ENCODE data around the gene AQP12B. TPM values are rescaled to one million over a fixed set of nuclear protein-coding genes. Genes with fewer than 3 reads are reported as not detected.

AQP12B gene
- total and polyA plus RNA-seq, 2 of the 8 experiments (the other 6 are each of a cell fraction or from before 2014, with no cell fraction given): not detected

DNA sequence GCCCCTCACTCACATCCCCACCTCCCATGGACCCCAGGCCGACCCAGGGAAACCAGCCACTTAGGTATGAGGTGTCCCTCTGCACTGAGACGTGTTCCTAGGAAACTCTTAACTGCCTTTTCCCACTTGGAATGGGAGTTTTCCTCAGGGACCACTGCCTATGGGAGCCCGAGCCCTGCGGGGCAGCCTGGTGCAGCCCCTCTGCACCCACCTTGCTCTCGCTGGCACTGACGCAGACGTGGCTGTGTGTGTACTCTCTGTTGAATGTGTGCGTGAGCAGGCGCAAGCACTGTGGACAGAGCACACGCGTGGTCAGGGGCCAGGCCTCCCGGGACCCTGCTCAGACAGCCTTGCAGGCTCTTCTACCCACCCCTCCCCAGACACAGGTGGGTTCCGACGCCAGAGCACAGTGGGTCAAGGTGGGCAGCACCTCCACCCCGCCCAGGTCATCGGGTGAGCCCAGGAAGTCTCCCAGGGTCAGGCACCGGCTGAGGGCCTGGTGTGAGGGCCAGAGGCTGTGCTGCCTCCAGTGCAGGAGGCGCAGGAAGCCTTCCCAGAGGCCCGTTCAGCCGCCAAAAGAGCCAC is 39.0 kb upstream of the AQP12B start:
- H3K14ac ChIP-seq (ENCODE audit: insufficient read length): no peak overlapping the region
- no peak for DNase-seq (ENCODE audit: low read depth in 1 of 2, low spot score in 2 of 2)
- no peak overlapping the region for H3K56ac ChIP-seq (replicated peaks; ENCODE audit: insufficient read length, low read depth, low read length)
- no peak overlapping the region for H2BK120ac ChIP-seq (replicated peaks; ENCODE audit: low read depth, low read length)
- no peak overlapping the region for H2BK12ac ChIP-seq (ENCODE audit: low read depth, low read length)
- no peak overlapping the region for H3K4ac ChIP-seq (replicated peaks; ENCODE audit: insufficient read length, low read depth, low read length)
- H2AK5ac ChIP-seq (ENCODE audit: low read depth, low read length): no peak overlapping the region
- no peaks in the 10 kb centered on the region for H3K79me2 ChIP-seq (ENCODE audit: control insufficient read depth in 1 of 2, insufficient read depth in 2 of 2, low read length in 2 of 2)
- no peak overlapping the region for H4K8ac ChIP-seq (ENCODE audit: extremely low read depth, insufficient read depth, low read length)
- H3K4me1 ChIP-seq (replicated peaks in 1 of 4; ENCODE audit: control insufficient read depth in 3 of 4, insufficient read depth in 4 of 4, low read length in 3 of 4): no peaks in the 10 kb centered on the region
- no peak overlapping the region for H4K5ac ChIP-seq (ENCODE audit: insufficient read length, low read depth, low read length)
- WGBS, 2 experiments (ENCODE audit: extremely low coverage in 1 of 2, insufficient coverage in 1 of 2, insufficient read length in 1 of 2, insufficient replicate concordance in 2 of 2, low coverage in 1 of 2, low lambda C conversion rate in 2 of 2, missing lambda C conversion rate in 1 of 2): 90% methylated on average over 20 of the region's 20 CpGs; no CpG with 5 or more reads in 1 of the 2 experiments
- peaks cover 10 to 17% of the 10 kb centered on the region in 2 experiments for H4K20me1 ChIP-seq (replicated peaks in 1 of 2; ENCODE audit: control insufficient read depth in 1 of 2, insufficient read depth in 2 of 2, low read length in 2 of 2)
- H3K36me3 ChIP-seq (ENCODE audit: control insufficient read depth in 2 of 4, insufficient read depth in 4 of 4, low read length in 3 of 4): peaks cover 27 to 94% (median 70%) of the 10 kb centered on the region in 4 experiments
- H2BK20ac ChIP-seq (ENCODE audit: low read length): no peak overlapping the region
- CTCF ChIA-PET (ENCODE audit: partially characterized antibody): interaction anchor here (1.1 to 1.2 kb wide), 2 partner anchors 14 to 25 kb away, joined by 3 read pairs; no protein-coding TSS in a partner anchor
- H2BK15ac ChIP-seq (ENCODE audit: low read length): no peak overlapping the region
- no peak overlapping the region for H3K27ac ChIP-seq (ENCODE audit: low read depth, low read length)
- H3K9ac ChIP-seq (replicated peaks in 1 of 4; ENCODE audit: extremely low read depth in 1 of 4, low read depth in 3 of 4, low read length in 3 of 4): no peak overlapping the region
- no peak overlapping the region for H3K4me3 ChIP-seq (ENCODE audit: extremely low read depth in 1 of 4, insufficient read depth in 2 of 4, low read depth in 3 of 4, low read length in 4 of 4)
- no peak overlapping the region for H3K23ac ChIP-seq (ENCODE audit: insufficient read length)
- H3K27me3 ChIP-seq (replicated peaks in 1 of 4; ENCODE audit: control insufficient read depth in 3 of 4, extremely low read depth in 1 of 4, insufficient read depth in 3 of 4, low read length in 3 of 4): no peaks in the 10 kb centered on the region
- H3K18ac ChIP-seq (ENCODE audit: extremely low read depth, low read length): no peak overlapping the region
- H3K79me1 ChIP-seq (ENCODE audit: low read depth, low read length): peaks cover 2% of the 10 kb centered on the region
- H2BK5ac ChIP-seq (ENCODE audit: low read depth, low read length): no peak overlapping the region
- H2AFZ ChIP-seq (ENCODE audit: low read length): no peak overlapping the region
- TF ChIP-seq CHD2 (IDR thresholded peaks at IDR 0.05; ENCODE audit: low read length) (no peak), TCF12 (IDR thresholded peaks at IDR 0.05; ENCODE audit: low read depth, low read length) (no peak), BACH1 (IDR thresholded peaks at IDR 0.05; ENCODE audit: low read length) (no peak), EZH2 (IDR thresholded peaks at IDR 0.05; ENCODE audit: low read depth, low read length, severe bottlenecking) (no peak)
- TF ChIP-seq, protein P1, sequence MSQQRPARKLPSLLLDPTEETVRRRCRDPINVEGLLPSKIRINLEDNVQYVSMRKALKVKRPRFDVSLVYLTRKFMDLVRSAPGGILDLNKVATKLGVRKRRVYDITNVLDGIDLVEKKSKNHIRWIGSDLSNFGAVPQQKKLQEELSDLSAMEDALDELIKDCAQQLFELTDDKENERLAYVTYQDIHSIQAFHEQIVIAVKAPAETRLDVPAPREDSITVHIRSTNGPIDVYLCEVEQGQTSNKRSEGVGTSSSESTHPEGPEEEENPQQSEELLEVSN (IDR thresholded peaks at IDR 0.05): no peak
- H3K23me2 ChIP-seq (ENCODE audit: low read depth, low read length): no peaks in the 10 kb centered on the region
- POLR2A ChIA-PET (ENCODE audit: partially characterized antibody): interaction anchor here (1.0 to 3.5 kb wide), 8 partner anchors 12 to 69 kb away, joined by 3 to 15 read pairs (median 4); no protein-coding TSS in a partner anchor
- no peak overlapping the region for H3K4me2 ChIP-seq (ENCODE audit: insufficient read depth in 1 of 2, low read depth in 2 of 2, low read length in 2 of 2)
- no peaks in the 10 kb centered on the region for H3K9me3 ChIP-seq (ENCODE audit: insufficient read depth in 2 of 2, low read depth in 1 of 2, low read length in 1 of 2)
- no peak for FAIRE-seq
- H4K91ac ChIP-seq (replicated peaks; ENCODE audit: insufficient read length, low read length): no peak overlapping the region
